ENCODE results near the gene PHACTR4. TPM values are rescaled to one million over a fixed set of nuclear protein-coding genes. Genes with fewer than 3 reads are reported as not detected.

PHACTR4 gene
- total and polyA plus RNA-seq, 2 of the 13 experiments (the other 11 are each of a cell fraction or from before 2014, with no cell fraction given) = 13.9 to 17.1 TPM

DNA sequence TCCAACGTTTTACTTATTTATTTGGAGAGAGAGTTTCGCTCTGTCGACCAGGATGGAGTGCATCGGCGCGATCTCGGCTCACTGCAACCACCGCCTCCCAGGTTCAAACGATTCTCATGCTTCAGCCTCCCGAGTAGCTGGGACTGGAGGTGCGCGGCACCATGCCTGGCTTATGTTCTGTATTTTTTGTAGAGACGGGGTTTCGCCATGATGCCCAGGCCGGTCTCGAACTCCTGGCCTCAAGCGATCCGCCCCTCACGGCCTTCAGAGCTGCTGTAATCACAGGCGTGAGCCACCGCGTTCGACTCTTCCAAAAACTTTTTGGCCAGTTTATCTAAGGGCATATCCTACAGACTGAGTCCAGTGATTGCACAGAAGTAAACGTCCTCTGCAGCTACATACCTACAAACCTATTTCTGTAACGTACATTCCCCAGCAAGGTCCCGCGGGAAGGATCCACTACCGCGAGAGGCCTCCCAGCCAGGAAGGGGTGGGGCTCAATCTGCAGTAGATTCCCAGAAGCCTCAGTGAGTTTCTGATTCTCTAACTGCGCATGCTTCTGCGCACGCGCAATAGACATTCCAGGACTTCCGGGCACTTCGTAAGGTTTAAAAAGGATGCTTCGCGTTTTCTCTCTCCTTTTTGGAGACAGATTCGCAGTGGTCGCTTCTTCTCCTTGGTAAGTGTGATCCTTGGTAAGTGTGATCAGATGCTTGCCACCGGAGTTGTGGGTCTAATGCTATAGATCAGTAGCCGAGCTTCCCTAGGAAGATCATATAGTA, 136.1 kb downstream of the PHACTR4 start, which contains the start of gene RCC1 (continued):
- TF ChIP-seq, protein P1, sequence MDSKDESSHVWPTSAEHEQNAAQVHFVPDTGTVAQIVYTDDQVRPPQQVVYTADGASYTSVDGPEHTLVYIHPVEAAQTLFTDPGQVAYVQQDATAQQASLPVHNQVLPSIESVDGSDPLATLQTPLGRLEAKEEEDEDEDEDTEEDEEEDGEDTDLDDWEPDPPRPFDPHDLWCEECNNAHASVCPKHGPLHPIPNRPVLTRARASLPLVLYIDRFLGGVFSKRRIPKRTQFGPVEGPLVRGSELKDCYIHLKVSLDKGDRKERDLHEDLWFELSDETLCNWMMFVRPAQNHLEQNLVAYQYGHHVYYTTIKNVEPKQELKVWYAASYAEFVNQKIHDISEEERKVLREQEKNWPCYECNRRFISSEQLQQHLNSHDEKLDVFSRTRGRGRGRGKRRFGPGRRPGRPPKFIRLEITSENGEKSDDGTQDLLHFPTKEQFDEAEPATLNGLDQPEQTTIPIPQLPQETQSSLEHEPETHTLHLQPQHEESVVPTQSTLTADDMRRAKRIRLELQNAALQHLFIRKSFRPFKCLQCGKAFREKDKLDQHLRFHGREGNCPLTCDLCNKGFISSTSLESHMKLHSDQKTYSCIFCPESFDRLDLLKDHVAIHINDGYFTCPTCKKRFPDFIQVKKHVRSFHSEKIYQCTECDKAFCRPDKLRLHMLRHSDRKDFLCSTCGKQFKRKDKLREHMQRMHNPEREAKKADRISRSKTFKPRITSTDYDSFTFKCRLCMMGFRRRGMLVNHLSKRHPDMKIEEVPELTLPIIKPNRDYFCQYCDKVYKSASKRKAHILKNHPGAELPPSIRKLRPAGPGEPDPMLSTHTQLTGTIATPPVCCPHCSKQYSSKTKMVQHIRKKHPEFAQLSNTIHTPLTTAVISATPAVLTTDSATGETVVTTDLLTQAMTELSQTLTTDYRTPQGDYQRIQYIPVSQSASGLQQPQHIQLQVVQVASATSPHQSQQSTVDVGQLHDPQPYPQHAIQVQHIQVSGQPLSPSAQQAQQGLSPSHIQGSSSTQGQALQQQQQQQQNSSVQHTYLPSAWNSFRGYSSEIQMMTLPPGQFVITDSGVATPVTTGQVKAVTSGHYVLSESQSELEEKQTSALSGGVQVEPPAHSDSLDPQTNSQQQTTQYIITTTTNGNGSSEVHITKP (CRISPR knock-in tag; IDR thresholded peaks at IDR 0.05; ENCODE audit: low read depth) = peak; percentile 24; the same call in 1 of the 2 replicates
- no peak for TF ChIP-seq ZKSCAN5 (CRISPR knock-in tag; IDR thresholded peaks at IDR 0.05)
- TF ChIP-seq ATRX (CRISPR knock-in tag; IDR thresholded peaks at IDR 0.05; ENCODE audit: borderline replicate concordance) = no peak
- TF ChIP-seq, protein P2, sequence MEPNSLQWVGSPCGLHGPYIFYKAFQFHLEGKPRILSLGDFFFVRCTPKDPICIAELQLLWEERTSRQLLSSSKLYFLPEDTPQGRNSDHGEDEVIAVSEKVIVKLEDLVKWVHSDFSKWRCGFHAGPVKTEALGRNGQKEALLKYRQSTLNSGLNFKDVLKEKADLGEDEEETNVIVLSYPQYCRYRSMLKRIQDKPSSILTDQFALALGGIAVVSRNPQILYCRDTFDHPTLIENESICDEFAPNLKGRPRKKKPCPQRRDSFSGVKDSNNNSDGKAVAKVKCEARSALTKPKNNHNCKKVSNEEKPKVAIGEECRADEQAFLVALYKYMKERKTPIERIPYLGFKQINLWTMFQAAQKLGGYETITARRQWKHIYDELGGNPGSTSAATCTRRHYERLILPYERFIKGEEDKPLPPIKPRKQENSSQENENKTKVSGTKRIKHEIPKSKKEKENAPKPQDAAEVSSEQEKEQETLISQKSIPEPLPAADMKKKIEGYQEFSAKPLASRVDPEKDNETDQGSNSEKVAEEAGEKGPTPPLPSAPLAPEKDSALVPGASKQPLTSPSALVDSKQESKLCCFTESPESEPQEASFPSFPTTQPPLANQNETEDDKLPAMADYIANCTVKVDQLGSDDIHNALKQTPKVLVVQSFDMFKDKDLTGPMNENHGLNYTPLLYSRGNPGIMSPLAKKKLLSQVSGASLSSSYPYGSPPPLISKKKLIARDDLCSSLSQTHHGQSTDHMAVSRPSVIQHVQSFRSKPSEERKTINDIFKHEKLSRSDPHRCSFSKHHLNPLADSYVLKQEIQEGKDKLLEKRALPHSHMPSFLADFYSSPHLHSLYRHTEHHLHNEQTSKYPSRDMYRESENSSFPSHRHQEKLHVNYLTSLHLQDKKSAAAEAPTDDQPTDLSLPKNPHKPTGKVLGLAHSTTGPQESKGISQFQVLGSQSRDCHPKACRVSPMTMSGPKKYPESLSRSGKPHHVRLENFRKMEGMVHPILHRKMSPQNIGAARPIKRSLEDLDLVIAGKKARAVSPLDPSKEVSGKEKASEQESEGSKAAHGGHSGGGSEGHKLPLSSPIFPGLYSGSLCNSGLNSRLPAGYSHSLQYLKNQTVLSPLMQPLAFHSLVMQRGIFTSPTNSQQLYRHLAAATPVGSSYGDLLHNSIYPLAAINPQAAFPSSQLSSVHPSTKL (CRISPR knock-in tag; IDR thresholded peaks at IDR 0.05) = peak; percentile 52; the same call in 1 of the 2 replicates
- TF ChIP-seq, protein P3, sequence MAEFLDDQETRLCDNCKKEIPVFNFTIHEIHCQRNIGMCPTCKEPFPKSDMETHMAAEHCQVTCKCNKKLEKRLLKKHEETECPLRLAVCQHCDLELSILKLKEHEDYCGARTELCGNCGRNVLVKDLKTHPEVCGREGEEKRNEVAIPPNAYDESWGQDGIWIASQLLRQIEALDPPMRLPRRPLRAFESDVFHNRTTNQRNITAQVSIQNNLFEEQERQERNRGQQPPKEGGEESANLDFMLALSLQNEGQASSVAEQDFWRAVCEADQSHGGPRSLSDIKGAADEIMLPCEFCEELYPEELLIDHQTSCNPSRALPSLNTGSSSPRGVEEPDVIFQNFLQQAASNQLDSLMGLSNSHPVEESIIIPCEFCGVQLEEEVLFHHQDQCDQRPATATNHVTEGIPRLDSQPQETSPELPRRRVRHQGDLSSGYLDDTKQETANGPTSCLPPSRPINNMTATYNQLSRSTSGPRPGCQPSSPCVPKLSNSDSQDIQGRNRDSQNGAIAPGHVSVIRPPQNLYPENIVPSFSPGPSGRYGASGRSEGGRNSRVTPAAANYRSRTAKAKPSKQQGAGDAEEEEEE (CRISPR knock-in tag; IDR thresholded peaks at IDR 0.05; ENCODE audit: borderline replicate concordance) = no peak
- no peak for TF ChIP-seq ZNF432 (CRISPR knock-in tag; IDR thresholded peaks at IDR 0.05; ENCODE audit: borderline replicate concordance)
- 0 out of 2 replicates have a peak, but pooled peaks have one; percentile 21 for TF ChIP-seq ISL2 (CRISPR knock-in tag; IDR thresholded peaks at IDR 0.05)
- TF ChIP-seq ZNF547 (CRISPR knock-in tag; IDR thresholded peaks at IDR 0.05) = peak; percentile 29; the same call in 1 of the 2 replicates
- peak; percentile 55; the same call in 1 of the 2 replicates for TF ChIP-seq HCFC1 (IDR thresholded peaks at IDR 0.05; ENCODE audit: low read depth, low read length)
- TF ChIP-seq KLF12 (CRISPR knock-in tag; IDR thresholded peaks at IDR 0.05; ENCODE audit: borderline replicate concordance) = peak; percentile 22; the same call in 1 of the 2 replicates
- TF ChIP-seq NR2F1 (CRISPR knock-in tag; IDR thresholded peaks at IDR 0.05) = no peak
- TF ChIP-seq, protein P4, sequence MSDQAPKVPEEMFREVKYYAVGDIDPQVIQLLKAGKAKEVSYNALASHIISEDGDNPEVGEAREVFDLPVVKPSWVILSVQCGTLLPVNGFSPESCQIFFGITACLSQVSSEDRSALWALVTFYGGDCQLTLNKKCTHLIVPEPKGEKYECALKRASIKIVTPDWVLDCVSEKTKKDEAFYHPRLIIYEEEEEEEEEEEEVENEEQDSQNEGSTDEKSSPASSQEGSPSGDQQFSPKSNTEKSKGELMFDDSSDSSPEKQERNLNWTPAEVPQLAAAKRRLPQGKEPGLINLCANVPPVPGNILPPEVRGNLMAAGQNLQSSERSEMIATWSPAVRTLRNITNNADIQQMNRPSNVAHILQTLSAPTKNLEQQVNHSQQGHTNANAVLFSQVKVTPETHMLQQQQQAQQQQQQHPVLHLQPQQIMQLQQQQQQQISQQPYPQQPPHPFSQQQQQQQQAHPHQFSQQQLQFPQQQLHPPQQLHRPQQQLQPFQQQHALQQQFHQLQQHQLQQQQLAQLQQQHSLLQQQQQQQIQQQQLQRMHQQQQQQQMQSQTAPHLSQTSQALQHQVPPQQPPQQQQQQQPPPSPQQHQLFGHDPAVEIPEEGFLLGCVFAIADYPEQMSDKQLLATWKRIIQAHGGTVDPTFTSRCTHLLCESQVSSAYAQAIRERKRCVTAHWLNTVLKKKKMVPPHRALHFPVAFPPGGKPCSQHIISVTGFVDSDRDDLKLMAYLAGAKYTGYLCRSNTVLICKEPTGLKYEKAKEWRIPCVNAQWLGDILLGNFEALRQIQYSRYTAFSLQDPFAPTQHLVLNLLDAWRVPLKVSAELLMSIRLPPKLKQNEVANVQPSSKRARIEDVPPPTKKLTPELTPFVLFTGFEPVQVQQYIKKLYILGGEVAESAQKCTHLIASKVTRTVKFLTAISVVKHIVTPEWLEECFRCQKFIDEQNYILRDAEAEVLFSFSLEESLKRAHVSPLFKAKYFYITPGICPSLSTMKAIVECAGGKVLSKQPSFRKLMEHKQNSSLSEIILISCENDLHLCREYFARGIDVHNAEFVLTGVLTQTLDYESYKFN (CRISPR knock-in tag; conservative IDR thresholded peaks at IDR 0.05) = peak; percentile 34; the same call in 1 of the 2 replicates
